Renal pelvis (tissue), 12 donors: Measurements from ENCODE around the gene ZFHX3. TPM values are rescaled to one million over a fixed set of nuclear protein-coding genes. Genes with fewer than 3 reads are reported as not detected.
A peak's percentile ranks its signal among the peaks of the same experiment; 100 is the strongest.
"Not testable (repeated sequence)": the region's sequence is repeated elsewhere in the genome, so short reads cannot be mapped to it uniquely, and the experiment has no call there.

Experiments used
- DNase-seq: peaks from one replicate; pipeline ENCODE4 v3.0.0-alpha.2; 2013
- long read RNA-seq, 16 experiments: transcript quantifications; one replicate each; lab custom pipeline, GENCODE V29; 2026
- polyA plus RNA-seq, 3 donors: library from polyadenylated mRNA; unstranded; fragments of 120-200 nt; gene quantifications; one replicate each; pipeline ENCODE4 v1.2.1, GENCODE V29; 2013; ENCODE audit not compliant: insufficient read length in 3 of 3

Gene ZFHX3, protein sequence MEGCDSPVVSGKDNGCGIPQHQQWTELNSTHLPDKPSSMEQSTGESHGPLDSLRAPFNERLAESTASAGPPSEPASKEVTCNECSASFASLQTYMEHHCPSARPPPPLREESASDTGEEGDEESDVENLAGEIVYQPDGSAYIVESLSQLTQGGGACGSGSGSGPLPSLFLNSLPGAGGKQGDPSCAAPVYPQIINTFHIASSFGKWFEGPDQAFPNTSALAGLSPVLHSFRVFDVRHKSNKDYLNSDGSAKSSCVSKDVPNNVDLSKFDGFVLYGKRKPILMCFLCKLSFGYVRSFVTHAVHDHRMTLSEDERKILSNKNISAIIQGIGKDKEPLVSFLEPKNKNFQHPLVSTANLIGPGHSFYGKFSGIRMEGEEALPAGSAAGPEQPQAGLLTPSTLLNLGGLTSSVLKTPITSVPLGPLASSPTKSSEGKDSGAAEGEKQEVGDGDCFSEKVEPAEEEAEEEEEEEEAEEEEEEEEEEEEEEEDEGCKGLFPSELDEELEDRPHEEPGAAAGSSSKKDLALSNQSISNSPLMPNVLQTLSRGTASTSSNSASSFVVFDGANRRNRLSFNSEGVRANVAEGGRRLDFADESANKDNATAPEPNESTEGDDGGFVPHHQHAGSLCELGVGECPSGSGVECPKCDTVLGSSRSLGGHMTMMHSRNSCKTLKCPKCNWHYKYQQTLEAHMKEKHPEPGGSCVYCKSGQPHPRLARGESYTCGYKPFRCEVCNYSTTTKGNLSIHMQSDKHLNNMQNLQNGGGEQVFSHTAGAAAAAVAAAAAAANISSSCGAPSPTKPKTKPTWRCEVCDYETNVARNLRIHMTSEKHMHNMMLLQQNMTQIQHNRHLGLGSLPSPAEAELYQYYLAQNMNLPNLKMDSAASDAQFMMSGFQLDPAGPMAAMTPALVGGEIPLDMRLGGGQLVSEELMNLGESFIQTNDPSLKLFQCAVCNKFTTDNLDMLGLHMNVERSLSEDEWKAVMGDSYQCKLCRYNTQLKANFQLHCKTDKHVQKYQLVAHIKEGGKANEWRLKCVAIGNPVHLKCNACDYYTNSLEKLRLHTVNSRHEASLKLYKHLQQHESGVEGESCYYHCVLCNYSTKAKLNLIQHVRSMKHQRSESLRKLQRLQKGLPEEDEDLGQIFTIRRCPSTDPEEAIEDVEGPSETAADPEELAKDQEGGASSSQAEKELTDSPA (N-terminal part only)
- 10 to 100 TPM; 17.6 to 24.2 (median 23.3) TPM for polyA plus RNA-seq
- long read RNA-seq, donor 1, result 0 reads
- long read RNA-seq, donor 2, result 0 reads
- long read RNA-seq, donor 3, result 0 reads
- long read RNA-seq, donor 4, result 0 reads
- long read RNA-seq, donor 5, result 0 reads
- long read RNA-seq, donor 6, partial matches to known transcripts, result 24 of 24 reads
- long read RNA-seq, donor 6, other reads (novel, unspliced or antisense), result 0 of 24 reads
- long read RNA-seq, donor 7, partial matches to known transcripts, result 10 of 10 reads
- long read RNA-seq, donor 7, other reads (novel, unspliced or antisense), result 0 of 10 reads
- long read RNA-seq, donor 8, result 0 reads
- long read RNA-seq, donor 9, result 0 reads
- long read RNA-seq, donor 10, result 0 reads
- long read RNA-seq, donor 11, partial matches to known transcripts, result 5 of 6 reads
- long read RNA-seq, donor 11, other reads (novel, unspliced or antisense), result 0 of 6 reads
- long read RNA-seq, donor 12, partial matches to known transcripts, result 9 of 9 reads
- long read RNA-seq, donor 12, other reads (novel, unspliced or antisense), result 0 of 9 reads
- long read RNA-seq, donor 13, partial matches to known transcripts, result 9 of 9 reads
- long read RNA-seq, donor 13, other reads (novel, unspliced or antisense), result 0 of 9 reads
- long read RNA-seq, donor 14, result 0 reads
- long read RNA-seq, donor 15, result 0 reads
- long read RNA-seq, donor 16, result 0 reads

DNA sequence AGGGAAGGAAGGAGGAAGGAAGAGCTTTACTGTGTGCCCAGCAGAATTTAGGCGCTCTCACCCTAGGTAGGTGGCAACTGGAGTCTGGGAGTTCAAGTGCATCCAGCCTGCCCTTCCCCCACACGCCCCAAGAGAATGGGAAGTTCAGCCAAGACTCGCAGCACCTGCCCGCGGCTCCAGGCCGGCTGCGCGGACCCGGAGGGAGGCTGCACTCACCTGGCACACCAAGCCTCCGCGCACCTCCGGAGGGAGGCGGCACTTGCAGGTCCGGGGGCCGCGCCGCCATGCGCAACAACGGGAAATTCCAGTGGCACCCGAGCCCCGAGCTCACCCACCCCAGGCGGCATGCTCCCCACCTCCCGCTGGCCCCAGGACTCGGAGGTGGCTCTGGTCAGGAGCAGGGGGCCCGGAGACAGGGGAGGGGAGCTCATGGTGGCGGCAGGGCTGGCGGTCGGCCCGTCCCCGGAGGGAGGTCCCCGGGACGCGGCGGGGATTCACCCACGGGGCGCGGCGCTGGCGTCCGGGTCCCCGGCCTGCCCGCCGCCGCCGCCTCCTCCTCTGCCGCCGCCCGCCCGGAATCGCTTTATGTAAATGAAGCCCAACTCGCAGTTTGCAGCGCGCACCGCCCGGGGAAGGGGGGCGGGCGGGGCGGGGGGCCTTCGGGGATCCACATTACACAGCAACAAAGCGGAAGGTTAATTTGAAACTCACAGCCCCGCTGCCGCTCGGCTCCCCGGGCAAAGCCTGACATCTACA lies at the start of gene ZFHX3:
Gene ZFHX3, minus strand, starts transcription at position 593 of the 756 bp plus-strand sequence. CDS start 87,983 bp downstream, outside the sequence.
- DNase-seq, result peak; percentile 81

DNA sequence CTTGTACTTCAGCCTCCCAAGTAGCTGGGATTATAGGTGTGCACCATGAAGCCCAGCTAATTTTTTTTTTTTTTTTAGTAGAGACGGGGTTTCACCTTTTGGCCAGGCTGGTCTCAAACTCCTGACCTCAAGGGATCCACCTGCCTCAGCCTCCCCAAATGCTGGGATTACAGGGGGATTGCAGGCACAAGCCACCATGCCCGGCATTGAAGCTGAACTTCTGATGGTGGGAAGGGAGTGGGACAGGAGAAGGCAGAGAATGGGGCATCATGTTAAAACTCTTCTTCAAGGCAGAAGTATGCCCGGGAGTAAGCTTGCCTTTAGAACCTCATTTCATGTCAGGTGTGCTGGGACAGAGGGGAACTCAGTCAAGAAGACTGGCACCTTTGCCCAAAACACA lies 48.6 kb upstream of the ZFHX3 start:
- DNase-seq, result no peak

DNA sequence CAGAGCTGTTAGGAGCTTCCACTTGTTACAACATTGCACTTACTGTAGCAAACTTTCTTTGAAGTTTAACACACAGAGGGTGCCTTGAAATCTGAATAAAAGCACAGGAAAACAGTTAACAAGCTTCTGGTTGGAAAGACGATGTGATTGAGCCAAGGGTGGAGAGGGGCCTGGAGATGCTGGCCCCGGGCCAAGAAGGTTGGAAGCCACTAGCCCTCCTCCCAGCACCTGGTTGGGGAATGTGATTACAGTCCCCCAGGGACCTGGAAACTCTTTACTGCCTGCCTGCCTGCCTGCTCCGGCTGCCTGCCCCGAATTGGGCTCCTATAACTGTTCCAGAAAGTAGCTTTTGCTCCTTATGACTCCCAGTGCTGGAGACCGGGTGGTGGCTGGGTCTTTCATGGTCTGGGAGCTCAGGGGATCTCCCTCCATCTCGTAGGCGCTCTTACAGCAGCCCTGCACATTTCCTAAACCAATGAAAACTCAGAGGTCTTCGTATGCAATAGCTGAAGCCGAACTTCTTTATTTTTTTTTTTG lies 48.0 kb upstream of the ZFHX3 start:
- DNase-seq, result no peak

DNA sequence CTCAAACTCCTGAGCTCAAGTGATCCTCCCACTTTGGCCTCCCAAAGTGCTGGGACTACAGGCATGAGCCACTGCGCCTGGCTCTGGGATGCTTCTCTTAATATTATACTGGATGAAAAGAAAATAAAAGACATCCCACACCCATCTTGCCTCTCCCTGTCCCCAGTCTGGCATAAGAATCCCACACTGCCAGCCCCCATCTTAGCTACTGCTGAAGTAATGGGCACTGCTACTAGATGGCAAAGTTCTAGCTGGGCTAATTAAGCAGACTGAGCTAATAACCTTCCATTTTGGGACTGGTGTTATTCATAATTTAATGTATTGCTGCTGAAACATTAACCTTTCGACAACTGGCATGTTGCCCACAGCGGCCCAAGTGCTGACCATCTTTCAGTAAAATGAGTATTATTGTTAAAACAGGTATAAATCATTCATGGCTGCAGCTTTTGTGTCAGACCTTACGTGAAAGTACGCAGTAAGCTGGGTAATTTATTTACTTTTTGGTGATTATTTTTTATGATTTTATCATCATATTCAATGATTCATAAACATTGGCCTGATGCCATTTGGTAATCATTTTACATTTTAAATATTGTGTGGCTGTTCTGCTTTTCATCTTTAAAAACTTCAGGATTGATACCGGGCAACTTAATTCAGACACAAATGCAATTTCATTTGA lies 47.4 kb upstream of the ZFHX3 start:
- no peak for DNase-seq

DNA sequence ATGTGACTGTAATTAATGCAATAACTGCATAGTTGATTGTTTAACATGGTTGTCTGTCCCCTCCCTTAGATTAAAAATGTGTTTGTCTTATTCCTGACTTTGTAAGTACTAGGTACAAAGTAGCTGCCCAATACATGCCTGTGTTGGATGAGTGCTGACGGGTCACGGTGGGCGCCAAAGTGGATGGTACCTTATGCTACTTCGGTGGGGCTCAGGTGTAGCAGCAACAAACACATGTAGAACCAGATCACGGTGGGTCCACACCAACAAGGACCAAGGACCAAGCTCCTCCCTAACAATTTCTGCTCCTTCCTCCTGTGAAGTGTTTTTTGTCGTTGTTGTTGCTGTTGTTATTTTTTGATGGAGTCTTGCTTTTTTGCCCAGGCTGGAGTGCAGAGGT lies 46.4 kb upstream of the ZFHX3 start:
- no peak for DNase-seq

DNA sequence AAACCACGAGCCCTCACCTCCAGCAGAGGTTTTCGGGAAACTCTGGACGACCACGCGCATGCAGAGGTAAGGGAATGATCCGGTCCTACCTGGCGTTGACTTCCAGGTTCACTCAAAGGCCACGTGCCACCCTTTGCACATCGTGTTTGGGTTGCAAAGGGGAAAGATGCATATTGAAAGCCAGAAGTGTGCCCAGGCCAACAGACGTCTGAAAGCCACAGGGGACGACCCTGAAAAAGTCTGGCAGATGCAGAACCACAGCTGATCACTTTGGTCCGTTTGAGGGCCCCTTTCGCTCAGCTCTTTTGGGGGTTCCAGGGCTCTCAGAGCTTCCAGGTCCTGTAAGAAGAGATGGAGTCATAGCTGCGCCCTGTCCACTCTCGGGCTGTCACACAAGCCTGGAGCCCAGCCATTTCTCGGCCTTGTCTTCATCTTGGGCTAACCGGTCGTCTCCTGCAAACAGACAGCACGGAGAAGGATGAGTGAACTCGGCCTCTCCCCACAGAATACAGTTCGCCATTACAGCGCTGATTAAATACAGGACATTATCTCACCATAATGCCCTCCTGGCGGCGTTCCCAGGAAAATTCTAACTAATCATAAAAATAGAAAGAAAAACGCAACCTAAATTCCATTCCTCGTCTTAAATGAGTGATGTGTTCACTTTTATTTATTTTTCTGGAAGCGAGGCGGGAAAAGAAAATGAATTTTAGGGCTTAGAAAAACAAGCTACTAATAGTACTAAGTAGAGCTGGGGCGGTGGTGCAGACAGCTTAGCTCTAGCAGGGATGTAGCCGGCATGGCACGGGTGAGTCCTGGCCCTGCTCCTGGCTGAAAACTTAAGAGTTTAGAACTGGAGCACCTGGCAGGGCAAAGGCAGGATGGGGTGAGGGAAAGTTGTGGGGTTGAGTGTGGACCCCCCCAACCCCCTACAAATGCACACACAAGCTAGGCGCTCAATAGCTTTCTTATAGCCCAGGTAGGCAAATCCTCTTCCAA lies 45.5 kb upstream of the ZFHX3 start:
- DNase-seq, result no peak

DNA sequence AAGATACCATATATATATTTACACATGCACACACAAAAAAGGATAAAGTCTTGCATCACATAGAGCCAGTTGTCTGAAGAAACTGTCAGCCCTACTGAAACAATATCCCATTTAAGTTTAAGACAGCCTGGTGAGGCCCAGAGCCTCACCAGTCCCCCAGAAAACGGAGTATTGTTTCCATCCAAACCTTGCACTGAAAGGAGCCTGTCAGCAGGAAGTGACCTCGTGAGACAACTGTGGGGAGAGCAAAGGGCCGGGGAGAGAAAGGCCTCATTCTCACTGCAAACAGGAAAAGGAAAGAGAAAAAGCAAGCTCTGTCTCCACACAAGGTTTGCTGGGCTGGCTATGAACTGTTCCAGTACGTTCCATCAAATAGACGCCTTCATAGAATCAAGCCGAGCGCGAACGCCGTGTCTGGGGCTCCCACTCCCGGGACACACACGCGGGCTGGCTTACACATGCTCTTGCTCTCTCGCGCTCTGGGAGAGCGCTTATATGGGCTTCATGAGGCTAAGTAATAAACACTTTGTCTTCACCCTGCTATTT lies 44.4 kb upstream of the ZFHX3 start:
- no peak for DNase-seq

DNA sequence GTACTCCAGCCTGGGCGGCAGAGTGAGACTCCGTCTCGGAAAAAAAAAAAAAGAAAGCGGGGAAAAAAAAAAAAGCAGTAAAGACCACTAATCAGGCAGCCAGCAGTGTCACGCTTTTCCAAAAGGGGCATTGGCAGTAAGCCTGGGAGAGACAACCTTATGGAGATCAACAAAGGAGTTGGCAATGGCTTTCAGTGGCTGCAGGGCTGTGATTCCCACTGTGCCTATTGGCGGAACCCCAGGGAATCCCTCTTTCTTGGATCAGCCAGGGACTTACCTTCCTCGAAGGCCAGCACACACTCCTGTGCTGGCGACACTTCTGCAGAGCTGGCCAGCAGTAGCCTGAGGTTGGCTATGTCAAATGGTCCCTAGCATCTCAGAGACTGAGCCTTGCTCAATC lies 43.2 kb upstream of the ZFHX3 start:
- no peak for DNase-seq

DNA sequence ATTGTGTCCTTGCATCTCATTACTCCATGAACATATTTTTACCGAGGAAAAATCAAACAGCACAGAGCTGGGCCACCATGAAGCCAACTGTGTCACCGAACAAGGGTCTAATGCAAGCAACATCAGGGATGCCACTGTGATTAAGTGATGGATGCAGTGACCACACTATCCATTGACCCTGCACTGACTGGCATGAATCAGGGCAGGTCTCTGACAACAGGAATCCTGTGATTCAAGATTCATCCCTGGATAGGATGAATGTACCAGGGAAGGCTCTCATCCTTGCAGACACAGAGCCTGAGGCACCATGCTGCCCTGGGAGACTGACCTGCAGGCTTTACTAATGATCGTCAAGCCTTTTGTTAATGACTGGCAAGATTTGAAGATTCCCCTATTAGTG lies 41.5 kb upstream of the ZFHX3 start:
- DNase-seq, result no peak

DNA sequence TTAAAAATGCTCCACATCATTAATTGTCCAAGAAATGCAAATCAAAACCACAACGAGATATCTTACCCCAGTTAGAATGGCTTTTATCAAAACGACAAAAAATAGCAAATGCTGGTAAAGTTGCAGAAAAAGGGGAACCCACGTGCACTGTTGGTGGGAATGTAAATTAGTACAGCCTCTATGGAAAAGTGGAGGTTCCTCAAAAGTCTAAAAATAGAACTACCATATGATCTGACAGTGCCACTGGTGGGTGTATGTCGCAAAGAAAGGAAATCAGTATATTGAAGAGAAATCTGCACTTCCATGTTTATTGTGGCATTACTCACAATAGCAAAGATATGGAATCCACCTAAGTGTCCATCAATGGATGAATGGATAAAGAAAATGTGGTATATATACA lies 38.2 kb upstream of the ZFHX3 start:
- DNase-seq, result no peak

DNA sequence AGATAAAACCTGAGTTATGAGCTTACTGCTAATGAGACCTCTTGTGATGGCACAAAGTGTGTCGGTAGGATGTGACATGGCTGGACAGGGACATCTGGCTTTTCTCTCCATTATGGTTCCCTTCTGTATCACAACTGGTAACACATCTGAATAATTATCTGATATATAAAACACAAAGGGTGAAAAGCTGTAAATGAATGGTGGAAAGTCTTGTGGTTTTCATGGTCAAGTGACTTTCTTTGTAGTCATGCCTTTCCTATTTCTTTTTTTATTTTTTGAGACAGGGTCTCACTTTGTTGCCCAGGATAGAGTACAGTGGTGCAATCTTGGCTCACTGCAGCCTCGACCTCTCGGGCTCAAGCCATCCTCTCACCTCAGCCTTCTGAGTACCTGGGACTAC lies 35.3 kb upstream of the ZFHX3 start:
- no peak for DNase-seq

DNA sequence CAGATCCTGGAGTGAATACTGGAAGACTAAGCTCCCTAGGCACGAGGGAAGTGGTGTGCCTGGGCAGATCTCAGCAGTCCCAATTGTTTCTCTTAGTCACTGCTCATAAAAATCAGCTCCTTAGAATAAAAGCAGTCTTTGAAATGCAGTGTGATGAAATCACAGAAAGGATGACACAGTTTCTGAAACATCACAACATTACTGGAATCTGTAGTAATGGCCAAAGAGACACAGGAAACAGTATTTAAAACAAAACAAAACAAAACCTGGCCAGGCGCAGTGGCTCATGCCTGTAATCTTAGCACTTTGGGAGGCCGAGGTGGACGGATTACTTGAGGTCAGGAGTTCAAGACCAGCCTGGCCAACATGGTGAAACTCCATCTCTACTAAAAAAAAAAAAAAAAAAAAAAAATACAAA lies 34.7 kb upstream of the ZFHX3 start:
- DNase-seq, result not testable (repeated sequence)

DNA sequence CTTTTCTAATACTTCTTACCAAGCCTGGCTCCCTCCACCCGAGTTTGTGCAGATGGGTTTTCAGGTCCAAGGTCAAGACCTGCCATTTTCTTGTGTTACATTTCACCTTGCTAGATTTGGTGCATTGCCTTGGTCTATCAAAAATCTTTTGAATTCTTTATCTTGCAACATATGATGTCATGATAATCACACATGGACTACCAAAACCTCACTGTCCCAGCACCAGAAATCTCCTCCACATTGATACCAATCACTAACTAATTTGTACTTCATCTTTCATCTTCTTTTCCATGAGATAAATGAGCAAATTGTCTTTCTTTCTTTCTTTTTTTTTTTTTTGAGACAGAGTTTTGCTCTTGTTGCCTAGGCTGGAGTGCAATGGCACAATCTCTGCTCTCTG lies 33.0 kb upstream of the ZFHX3 start:
- no peak for DNase-seq

DNA sequence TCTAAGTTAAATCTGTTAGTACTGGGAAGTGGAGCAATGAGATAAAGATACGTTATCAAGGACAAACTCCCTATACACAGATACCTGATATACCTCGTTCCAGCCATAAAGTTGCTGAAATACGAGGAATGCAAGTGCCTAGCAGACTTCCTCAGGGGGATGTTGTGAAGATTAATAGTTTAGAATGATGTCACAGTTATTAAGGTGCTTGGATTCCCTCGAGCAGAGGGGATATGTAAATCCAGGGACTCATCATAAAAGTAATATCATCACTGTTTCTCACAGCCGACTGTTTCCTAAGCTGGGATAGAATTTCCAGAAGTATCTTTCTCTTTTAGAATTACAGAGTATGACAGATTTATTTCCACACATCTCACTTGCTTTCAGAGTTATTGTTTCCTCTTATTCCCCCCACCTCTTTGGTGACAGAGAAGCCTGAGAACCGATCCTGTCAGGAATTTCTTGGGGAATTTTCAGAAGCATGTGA lies 28.4 kb upstream of the ZFHX3 start:
- DNase-seq, result no peak

DNA sequence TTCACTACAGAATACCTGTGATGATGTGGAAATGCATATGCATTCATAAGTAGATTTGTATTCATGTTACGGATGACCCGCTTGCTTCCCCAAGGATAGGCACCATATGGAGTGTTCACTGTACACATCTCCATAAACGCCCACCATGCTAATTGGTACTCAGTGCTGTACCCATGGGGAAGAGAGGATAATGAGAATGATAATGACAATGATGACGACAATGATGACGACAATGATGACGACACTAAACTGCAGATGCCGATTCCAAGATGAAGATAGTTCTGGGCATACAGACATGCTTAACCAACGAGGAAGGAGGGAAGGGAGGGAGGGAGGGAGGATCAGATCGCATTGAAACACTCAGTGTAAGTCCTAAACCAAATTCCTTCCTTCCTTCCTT lies 26.5 kb upstream of the ZFHX3 start:
- no peak for DNase-seq

DNA sequence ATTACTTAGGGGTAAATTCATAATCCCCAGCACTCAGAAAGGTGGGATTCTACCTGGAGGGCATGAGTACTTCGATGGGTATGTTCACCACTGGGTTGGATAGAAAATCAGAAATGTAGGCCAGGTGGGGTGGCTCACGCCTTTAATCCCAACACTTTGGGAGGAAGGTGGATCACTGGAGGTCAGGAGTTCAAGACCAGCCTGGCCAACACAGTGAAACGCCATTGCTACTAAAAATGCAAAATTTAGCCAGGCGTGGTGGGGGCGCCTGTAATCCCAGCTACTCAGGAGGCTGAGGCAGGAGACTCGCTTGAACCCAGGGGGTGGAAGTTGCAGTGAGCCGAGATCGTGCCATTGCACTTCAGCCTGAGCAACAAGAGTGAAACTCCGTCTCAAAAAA lies 24.1 kb upstream of the ZFHX3 start:
- DNase-seq, result not testable (repeated sequence)
